HG02678 (cell line): ENCODE data around the gene CD81.

Experiments
- ATAC-seq: cut with Tn5 transposase; IDR thresholded peaks from one replicate; pipeline ENCODE4 v1.9.1; 2021; ENCODE audit warnings: mild to moderate bottlenecking, moderate library complexity; ENCODE audit not compliant: unreplicated experiment

Gene CD81

DNA sequence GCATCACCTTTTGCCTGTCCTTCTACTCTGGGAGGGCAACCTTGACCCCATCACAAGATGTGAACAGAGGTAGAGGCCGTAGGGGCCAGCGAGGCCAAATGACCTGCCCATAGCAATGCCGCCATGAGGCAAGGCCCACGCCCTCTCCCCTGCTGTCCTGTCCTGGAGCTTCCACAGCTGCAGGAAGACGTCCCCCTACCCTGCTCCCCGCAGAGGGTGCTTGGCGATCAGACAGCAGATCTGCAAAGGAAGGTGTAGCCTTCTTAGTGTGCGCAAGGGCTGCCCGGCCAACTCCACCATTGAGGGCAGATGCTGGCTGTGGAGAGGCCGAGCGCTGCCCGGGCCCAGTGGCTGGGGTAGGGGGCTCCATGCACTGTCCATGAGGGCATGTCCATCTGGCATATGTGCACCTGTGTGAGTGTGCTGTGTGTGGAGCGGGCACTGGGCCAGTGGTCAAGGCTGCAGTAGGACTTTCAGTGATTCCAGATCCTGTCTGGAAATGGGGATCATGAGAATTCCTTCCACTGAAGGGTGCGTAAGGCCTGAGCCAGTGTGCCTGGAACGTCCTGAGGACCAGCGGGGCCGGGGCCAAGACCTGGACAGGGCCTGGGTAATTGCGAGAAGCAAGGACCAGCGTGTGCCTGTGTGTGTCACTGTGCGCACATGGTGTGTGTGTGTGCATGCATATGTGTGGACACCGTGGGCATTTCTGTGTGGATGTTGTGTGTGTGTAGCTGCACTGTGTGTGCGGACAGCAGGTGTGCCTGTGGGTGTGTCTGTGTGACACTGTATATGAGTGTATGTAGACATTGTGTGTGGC is 56.2 kb downstream of the CD81 start:
- ATAC-seq = no peak

DNA sequence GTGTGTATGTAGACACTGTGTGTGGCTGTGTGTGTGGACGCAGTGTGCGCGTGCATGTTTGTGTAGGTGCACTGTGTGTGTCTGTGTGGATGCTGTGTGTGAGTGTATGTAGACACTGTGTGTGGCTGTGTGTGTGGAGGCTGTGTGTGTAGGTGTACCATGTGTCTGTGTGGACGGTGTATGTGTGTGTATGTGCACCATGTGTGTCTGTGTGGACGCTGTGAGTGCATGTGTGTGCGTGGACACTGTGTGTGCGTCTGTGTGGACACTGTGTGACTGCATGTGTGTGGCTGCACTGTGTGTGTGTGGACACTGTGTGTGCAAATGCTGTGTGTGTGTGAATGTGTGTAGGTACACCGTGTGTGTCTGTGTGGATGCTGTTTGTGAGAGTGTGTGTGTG is 56.9 kb downstream of the CD81 start:
- no peak for ATAC-seq

DNA sequence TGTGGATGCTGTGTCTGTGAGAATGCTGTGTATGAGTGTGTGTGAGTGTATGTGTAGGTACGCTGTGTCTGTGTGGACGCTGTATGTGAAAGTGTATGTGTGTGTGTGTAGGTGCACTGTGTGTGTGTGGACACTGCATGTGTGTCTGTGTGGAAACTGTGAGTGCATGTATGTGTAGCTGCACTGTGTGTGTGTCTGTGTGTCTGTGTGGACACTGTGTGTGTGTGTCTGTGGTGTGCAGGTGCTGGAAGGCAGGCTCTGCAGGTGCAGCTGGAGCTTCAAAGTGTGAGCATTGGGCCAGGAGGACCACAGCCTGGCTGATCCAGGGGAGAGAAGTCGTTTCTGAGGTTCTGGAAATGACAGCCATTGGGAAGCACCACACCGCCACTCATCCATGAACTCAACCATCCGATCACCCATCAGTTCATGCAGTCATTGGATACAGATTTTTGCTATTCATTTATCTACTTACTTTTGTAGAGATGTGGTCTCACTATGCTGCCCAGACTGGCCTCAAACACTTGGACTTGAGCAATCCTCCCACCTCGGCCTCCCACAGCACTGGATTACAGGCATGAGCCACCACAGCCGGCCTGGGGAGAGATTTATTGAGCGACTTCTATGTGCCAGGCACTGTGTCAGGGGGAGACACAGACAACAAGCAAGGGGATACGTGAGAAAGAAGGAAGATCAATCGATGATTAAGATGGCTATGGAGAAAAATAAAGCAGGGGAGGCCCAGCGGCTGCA is 57.6 kb downstream of the CD81 start:
- ATAC-seq = no peak

DNA sequence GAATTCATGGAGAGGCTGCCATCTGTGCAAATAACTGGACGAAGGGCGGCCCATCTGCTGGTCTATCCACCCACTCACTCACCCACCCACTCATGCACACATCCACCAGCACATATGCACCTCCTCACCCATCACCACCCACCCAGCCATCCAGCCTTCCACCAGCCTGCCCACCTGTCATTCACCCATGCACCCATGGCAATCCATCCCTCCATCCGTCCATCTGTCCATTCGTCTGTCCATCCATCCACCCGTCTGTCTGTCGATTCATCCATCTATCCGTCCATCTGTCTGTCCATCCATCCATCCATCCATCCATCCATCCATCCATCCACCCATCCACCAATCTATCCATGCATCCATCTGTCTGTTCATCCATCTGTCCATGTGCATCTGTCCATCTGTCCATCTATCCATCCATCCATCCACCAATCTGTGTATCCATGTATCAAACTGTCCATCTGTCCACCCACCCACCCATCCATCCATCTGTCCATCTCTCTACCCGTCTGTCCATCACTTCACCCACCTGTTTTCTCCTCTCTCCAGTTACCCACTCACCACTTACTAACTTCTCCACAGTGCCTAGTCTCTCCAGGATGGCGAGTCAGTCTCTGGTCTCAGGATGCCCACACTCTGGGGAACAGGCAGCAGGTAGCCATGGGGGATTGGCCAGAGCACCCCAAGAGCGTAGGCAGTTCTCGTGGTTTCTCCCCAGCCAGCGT is 58.3 kb downstream of the CD81 start:
- no peak for ATAC-seq

DNA sequence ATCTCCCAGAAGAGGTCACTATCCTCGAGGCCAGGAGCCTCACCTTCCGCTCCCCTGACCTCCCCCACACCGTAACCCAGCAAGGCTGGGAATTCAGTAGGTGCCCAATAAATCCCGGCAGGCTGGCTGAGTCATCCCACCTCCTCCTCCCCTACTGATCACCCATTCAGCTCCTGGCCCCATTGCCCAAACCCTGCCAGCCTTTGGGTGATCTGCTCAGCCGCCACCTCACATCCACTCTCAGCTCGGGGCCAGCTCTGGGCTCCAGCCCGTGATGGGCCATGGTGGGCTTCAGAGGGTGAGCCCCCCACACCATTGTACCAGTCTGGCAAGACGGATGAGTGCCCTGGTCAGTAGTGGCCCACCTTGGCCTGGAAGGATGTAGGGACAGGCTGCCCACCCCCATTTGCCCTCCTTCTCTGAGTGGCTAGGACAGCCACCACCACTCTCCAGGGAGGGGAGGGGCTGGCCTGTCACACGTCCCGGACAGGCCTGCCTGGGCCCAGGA is 59.0 kb downstream of the CD81 start:
- ATAC-seq = no peak

DNA sequence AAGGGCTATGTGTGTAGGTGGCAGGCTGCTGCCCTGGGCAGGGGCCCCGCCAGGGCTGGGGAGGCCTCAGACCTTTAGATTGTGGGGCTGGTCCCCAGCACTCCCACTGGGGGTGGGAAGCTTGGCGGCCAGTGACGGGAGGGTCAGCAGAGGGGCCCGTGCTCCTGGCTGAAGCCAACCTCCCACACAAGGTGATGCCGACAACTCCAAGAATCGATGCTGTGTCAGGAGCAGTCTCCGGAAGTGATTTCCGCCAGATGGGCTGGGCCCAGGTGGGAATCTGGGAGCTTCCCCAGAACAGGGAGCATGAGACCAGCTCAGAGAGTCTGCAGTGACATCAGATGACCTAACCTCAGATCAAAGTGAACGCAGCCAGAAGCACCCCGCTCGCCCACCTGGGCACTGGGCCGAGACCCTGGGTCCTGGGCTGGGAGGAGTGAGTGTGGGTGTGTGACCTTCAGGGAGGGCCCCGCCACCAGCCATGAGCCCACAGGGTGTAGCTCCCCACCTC is 59.5 kb downstream of the CD81 start:
- ATAC-seq = no peak

DNA sequence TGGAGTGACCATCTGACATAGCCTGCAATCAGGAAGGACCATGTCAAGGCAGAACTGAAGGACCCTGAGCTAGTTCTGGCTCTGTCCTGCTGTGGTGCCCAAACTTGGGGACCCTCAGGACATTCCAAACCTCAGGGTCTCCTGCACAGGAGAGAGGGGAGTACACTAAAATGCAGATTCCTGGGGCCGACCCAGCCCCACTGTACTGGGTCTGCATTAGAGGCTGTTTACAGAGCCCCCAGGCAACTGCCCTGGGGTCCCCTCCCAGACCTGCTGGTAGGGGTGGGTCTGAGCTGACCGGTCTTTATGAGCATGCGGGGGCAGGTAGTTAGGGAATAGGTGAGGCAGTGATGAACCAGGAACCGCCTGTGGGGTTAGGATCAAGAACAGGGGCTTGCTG is 60.4 kb downstream of the CD81 start:
- no peak for ATAC-seq

DNA sequence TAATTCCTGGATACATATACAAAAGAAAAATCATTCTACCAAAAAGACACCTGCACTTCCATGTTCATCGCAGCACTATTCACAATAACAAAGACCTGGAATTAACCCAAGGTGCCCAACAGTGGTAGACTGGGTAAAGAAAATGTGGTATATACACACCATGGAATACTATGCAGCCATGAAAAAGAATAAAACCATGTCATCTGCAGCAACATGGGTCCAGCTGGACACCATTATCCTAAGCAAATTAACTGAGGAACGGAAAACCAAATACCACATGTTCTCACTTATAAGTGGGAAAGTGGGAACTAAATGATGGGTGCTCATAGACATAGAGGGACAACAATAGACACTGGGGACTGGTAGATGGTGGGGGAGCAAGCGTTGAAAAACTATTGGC is 62.7 kb downstream of the CD81 start:
- no peak for ATAC-seq

DNA sequence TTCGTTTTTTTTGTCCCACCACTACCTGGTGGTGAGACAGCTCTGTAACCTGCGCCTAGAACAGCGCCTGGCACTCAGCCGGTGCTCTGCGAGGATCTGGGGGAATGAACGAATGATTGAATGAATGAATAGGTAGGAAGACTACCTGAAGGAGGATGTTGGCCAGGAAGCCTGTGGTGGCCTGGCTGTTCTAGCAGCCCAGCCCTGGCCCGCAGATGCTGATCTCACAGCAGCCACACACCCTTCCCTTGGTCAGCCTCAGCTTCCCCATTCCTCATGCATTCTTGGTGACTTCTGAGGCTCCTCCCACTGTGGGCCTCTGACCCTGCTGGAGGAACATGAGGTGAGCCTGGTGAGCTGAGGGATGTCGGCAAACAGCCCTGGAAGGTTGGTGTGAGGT is 63.5 kb downstream of the CD81 start:
- ATAC-seq = no peak

DNA sequence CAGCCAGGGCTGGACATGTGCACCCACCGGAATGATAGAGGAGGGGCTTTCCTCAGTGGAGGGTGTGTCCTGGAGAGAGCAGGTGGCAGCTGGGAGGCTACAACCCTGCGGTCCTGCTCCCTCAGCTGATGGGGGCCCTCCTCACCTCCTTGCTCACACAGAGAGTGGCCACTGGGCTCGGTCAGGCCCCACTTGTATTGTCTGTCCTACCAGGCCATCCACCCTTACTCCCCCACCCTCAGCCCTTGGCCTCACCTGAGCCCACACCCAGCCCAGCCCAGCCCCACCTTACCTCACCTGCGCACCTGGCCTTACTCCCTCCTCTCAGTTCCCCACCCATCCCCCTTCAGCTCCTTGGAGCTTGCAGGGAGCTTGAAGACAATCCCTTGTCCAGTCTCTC is 64.1 kb downstream of the CD81 start:
- no peak for ATAC-seq

DNA sequence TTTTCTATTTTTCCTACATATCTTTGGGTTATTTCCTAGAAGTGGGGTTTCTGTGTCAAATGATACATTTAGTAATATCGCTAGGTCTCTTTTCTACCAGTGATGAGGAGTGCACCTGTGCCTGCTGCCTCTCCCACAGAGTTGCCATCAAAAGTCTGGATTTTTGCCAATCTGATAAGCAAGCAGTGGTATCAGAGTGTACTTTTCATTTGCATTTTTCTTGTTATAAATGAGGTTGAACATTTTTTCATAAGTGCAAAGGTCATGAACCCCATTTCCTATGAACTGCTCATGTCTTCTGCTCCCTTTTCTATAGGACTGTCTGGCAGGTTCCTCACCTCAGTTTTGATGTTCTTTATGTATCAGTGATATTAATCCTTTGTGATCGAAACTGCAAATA is 65.5 kb downstream of the CD81 start:
- ATAC-seq = no peak

DNA sequence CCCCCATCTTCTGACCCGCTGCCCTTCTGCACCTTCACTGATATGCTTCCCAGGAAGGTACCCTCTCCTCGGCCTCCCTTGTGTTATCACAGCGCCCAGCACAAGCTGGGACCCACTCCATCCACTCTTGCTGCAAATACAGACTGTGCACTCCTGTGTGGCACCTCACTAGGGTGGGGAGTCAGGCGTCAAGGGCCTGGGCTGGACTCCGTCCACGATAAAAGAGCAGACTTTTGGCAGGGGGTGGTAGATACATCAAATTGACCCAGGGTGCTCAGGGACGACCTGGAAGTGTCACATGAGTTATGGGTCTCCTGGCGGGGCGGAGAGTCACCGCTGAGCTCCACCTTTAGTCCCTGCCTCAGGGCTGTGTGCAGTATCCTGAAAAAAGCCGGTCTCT is 66.3 kb downstream of the CD81 start:
- no peak for ATAC-seq

DNA sequence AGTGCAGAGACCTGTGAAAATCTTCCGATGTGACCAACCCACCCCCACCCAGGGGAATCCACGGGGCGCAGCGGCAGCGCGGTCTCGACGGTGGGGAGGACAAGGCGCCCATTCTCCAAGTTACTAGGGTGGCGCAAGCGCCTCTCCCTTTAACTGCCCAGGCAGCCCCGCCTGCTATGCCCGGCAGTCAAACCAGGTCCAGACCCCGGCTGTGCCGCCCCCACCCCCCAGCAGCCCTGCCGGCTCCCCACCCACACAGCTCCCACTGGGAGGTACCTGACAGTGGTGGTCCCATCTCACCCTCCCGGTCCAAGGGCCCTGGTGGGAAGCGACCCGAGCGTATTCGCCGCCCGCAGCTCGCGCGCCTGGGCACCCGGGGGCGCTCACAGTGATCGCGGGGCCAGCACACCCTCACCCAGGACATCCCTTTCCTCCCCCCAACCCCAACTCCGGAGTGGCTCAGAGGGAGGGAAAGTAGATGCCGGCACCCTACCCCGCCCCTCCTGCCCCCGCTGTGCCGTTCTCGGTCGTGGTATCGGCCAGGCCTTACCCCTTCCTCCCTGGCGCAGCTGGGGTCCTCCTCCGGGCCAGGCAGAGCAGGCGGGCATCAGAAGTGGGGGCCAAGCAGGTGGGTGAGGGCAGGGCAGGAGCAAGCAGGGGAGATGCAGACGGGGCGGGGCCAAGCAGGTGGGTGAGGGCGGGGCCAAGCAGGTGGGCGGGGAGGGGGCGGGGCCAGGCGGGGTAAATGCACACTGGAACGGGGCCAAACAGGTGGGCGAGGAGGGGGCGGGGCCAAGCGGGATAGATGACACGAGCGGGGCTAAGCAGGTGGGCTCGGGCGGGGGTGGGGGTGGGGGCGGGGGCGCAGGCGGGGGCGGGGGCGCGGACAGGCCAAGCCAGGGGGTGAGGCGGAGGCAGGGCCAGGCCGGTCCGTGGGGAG is 67.0 kb downstream of the CD81 start, which contains the start of gene TRPM5:
Gene TRPM5, minus strand, starts transcription at position 634 of the 940 bp plus-strand sequence. CDS start 21,478 bp downstream, outside the sequence.
- no peak for ATAC-seq

DNA sequence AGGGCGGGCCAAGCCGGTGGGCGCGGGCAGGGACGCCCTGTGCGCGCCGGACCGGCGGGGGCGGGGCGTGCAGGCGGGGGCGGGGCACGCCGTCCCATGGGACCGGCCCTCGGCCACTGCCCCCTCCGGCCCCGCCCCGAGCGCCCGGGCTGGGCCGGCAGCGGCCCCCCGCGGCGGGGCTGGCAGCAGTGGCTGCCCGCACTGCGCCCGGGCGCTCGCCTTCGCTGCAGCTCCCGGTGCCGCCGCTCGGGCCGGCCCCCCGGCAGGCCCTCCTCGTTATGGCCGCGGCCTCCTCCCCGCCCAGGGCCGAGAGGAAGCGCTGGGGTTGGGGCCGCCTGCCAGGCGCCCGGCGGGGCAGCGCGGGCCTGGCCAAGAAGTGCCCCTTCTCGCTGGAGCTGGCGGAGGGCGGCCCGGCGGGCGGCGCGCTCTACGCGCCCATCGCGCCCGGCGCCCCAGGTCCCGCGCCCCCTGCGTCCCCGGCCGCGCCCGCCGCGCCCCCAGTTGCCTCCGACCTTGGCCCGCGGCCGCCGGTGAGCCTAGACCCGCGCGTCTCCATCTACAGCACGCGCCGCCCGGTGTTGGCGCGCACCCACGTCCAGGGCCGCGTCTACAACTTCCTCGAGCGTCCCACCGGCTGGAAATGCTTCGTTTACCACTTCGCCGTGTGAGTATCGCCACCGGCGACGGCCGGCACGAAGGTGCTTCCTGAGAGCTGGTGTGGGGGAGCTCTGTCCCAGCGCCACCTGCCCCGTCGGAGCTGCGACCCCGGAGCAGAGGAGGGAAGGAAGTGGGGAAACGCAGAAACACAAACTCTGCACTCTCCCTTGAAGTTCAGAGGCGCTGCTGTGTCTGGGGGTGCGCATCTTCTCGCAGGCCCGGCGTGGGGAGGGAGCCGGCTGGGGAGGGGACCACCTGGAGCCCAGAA is 68.0 kb downstream of the CD81 start, which contains the start of gene KCNQ1:
Gene KCNQ1, plus strand, starts transcription at position 188 of the 925 bp plus-strand sequence. Its CDS starts 91 bp downstream, at position 279.
- ATAC-seq = no peak

DNA sequence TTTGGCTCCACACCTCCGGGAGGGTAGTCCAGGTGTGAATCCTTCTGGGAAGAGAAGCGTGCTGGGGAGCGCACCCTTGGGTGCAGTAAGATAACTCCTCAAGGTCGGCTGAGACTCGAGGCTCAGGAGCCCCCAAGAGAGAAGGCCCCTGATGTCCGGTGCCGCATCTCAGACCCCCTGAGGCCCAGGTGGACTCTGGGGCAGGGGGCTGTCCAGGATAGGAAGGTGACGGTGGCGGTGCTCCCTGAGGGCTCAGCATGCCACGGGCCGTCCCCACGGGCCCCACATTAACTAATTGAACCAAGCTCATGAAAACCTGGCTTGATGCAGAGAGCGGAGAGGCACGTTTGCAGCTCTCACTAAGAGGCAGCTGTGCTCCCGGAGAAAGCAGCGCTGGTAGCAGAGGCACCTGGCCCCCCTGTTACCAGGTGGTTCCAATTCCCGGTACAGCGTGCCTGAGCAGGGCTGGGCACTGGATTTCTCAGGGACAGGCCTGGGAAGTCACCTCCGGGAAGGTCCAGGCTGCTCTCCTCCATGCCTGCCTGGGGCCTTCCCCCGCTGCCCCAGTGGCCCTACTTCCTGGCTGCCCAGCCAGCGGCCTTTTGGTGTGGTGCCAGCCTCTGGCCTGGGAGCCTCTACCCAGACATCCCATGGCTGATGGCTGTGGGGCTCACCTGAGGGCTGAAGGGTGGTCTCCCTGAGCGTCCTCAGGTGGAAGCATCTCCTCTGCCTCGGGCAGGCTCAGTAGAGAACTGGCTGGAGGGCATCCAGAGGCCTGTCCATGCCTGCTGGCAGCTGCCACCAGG is 68.8 kb downstream of the CD81 start:
- no peak for ATAC-seq

DNA sequence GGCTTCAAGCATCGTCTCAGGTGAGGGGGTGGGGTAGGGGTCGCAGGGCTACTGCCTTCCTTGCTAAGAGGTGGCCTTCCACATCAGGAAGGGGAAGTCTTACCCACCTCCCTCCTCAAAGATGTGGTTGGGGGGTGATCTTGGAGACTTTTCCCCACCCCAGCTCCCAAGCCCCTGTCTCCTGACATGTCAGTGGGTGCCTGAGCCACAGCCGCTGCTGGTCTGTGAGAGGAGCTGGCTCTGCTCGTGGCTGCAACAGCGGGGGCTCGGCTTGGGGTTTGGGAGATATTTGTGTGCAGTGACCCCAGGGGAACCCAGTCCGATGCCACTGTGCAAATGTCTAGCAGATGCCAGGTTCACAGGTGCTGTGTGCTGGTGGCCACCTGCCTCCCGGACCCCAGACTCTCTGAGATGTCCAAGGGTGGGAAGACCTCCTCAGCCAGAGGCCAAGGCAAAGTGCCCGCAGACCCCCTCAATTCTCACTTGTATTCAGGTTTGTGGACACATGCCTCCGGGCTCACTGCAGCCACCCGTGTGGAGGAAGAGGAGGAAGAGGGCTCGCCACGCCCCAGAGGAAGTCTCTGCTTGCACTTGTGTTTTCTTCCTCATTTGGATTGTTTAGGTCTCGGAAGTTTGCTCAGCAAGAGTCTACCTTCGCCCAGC is 69.6 kb downstream of the CD81 start:
- ATAC-seq = no peak
